GM23248 (cell line): ENCODE measurements around the gene ZNF500.

Experiments used
- EZH2 ChIP-seq: fragments of 200-600 bp; sonication (generic); IDR thresholded peaks from 2 replicates; pipeline ENCODE4 v1.6.1; 2018; ENCODE audit warnings: antibody characterized with exemption, mild to moderate bottlenecking; ENCODE audit not compliant: insufficient read depth, poor library complexity, severe bottlenecking
- EZH2phosphoT487 ChIP-seq: fragments of 200-600 bp; sonication (generic); IDR thresholded peaks from 2 replicates; pipeline ENCODE4 v1.6.1; 2018; ENCODE audit warnings: antibody characterized with exemption, moderate library complexity, mild to moderate bottlenecking, low read depth; ENCODE audit not compliant: insufficient read depth

GRCh38 chr16:4748682-4749411 is 18.1 kb downstream of the ZNF500 start:
- TF ChIP-seq EZH2 = no peak
- TF ChIP-seq EZH2phosphoT487 = no peak
